ENCODE results near the gene SFXN5. TPM values are rescaled to one million over a fixed set of nuclear protein-coding genes. Genes with fewer than 3 reads are reported as not detected.

SFXN5 gene
- total RNA-seq, 1 experiment from 2014 or later: 11.3 TPM

DNA sequence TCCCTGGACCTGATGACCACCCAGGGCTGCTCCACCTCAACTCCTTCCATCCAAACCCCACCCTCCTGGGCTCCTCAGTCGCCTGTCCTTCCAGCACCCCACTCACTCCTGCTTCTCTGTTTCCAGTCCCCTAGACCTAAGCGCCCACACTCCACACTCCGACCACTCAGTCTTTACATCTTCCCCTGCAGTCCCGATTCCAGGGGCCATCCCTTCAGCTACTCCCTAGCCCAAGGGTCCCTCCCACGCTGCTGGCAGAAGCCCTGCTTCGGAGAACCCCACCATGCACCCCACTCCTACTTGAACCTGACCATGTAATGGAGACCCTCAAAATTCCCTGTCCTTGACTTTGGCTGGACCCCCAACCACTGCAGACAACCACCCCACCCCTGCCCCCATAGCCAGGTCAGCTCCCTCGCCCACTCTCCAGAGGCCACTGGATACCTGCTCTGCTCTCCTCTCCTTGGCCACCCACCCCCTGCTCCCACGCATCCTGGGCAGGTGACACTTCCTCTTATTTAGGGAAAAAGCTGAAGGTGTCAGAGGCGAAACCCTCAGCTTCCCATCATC, 126.0 kb downstream of the SFXN5 start:
- CTCF ChIA-PET: no interaction called here

DNA sequence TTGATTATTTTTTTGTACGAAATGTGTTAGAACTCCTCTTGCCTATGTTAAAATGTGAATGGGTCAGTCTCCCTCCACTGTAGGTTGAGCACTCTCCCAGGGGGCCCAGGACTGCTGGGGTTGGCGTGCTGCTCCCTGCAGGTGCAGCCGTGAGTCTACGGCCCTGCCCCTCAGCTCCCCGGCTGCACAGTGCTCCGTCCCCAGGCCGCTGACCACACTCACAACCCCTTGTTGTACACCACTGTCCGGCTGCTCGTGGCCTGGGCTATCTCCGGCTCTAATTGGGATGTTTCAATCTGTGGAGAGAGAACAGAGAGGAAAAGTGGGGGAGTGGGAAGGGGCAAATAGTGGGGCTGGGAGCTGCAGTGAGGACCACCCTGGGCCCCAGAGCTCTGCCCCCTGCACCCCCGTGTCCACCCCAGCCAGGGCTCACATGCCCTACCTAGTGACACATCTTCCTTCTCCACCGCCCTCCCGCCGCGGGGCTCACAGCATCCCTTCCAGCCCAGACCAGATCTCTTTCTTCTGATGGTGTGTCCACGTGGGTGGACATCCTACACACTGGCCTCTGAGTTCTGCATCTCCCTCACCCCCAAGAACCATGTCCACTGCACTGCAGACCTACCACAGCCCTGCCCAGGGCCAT, 126.6 kb downstream of the SFXN5 start:
- DNase-seq: no peak
- TF ChIP-seq, protein P1, sequence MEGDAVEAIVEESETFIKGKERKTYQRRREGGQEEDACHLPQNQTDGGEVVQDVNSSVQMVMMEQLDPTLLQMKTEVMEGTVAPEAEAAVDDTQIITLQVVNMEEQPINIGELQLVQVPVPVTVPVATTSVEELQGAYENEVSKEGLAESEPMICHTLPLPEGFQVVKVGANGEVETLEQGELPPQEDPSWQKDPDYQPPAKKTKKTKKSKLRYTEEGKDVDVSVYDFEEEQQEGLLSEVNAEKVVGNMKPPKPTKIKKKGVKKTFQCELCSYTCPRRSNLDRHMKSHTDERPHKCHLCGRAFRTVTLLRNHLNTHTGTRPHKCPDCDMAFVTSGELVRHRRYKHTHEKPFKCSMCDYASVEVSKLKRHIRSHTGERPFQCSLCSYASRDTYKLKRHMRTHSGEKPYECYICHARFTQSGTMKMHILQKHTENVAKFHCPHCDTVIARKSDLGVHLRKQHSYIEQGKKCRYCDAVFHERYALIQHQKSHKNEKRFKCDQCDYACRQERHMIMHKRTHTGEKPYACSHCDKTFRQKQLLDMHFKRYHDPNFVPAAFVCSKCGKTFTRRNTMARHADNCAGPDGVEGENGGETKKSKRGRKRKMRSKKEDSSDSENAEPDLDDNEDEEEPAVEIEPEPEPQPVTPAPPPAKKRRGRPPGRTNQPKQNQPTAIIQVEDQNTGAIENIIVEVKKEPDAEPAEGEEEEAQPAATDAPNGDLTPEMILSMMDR (IDR thresholded peaks at IDR 0.05; ENCODE audit: unreplicated experiment): no peak
- no peaks in the 10 kb centered on the region for H3K9me3 Mint-ChIP-seq (ENCODE audit: low read depth, unreplicated experiment)
- H3K4me3 Mint-ChIP-seq (ENCODE audit: low read depth, unreplicated experiment): no peak overlapping the region
- H3K4me1 Mint-ChIP-seq (ENCODE audit: low read depth, unreplicated experiment): no peaks in the 10 kb centered on the region
- intact Hi-C loops (cut with micrococcal nuclease; ENCODE audit: unreplicated experiment): no loop called here
- no peaks in the 10 kb centered on the region for H3K27me3 Mint-ChIP-seq (ENCODE audit: unreplicated experiment)
- H3K27ac Mint-ChIP-seq (ENCODE audit: unreplicated experiment): no peak overlapping the region
- BruUV-seq (replicated peaks): no TSS peak
- CTCF ChIA-PET: interaction anchor here (0.6 kb wide), 1 partner anchor 37 kb away, joined by 3 read pairs; no protein-coding TSS in a partner anchor
- H3K36me3 Mint-ChIP-seq (ENCODE audit: insufficient read depth, unreplicated experiment): no peaks in the 10 kb centered on the region

More for the DNA sequence above, 126.0 kb downstream of the SFXN5 start:
- H3K9me3 Mint-ChIP-seq (ENCODE audit: low read depth, unreplicated experiment): no peaks in the 10 kb centered on the region
- no peak overlapping the region for H3K4me3 Mint-ChIP-seq (ENCODE audit: low read depth, unreplicated experiment)
- no peak overlapping the region for H3K27ac Mint-ChIP-seq (ENCODE audit: unreplicated experiment)
- no peak for DNase-seq
- intact Hi-C loops (cut with micrococcal nuclease; ENCODE audit: unreplicated experiment): no loop called here
- BruUV-seq (replicated peaks): no TSS peak
- H3K27me3 Mint-ChIP-seq (ENCODE audit: unreplicated experiment): no peaks in the 10 kb centered on the region
- H3K4me1 Mint-ChIP-seq (ENCODE audit: low read depth, unreplicated experiment): no peaks in the 10 kb centered on the region
- no peaks in the 10 kb centered on the region for H3K36me3 Mint-ChIP-seq (ENCODE audit: insufficient read depth, unreplicated experiment)
- TF ChIP-seq, protein P1 (IDR thresholded peaks at IDR 0.05; ENCODE audit: unreplicated experiment): no peak

DNA sequence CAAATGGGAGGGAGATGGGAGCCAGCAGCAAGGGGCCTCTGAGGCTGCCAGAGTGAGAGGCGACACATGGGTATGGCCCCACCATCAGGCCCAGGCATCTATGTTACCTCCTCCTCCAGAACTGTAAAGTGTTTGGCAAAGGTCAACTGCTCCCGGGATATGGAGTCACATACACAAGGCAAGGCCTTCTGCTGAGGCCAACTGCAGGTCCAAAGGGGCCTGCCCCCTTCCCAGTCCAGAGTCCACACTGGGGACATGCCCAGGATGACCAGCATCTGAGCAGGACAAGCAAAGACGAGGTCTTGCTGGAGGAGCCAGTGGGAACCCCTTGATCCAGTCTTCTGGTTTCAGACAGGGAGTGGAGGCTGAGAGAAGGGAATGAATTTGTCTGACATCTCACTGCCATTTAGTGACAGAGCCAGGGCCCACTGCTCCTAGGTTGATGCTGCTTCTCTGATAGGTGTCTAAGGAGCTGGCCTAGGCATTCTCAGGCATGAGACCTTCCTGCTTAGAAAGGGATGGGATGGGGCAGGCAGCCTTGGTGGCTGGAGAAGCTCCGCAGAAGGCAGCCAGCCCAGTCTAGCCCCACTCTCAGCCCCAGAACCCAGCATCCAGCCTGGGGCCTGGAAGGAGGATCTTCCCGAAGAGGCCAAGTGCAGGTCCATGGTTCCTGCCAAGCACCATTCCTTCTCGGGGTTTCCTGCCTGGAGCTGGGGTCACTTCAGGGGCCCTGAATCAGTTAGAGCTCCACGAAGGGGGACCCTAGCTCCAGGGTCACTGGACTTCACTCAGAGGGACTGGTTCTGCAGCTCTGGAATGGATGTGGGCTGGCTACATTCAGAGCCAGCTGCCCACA, 127.7 kb downstream of the SFXN5 start:
- H3K4me3 Mint-ChIP-seq (ENCODE audit: low read depth, unreplicated experiment): no peak overlapping the region
- BruUV-seq (replicated peaks): no TSS peak
- H3K36me3 Mint-ChIP-seq (ENCODE audit: insufficient read depth, unreplicated experiment): no peaks in the 10 kb centered on the region
- CTCF ChIA-PET: no interaction called here
- H3K27me3 Mint-ChIP-seq (ENCODE audit: unreplicated experiment): peaks cover 2% of the 10 kb centered on the region
- H3K4me1 Mint-ChIP-seq (ENCODE audit: low read depth, unreplicated experiment): no peaks in the 10 kb centered on the region
- H3K9me3 Mint-ChIP-seq (ENCODE audit: low read depth, unreplicated experiment): no peaks in the 10 kb centered on the region
- DNase-seq: no peak
- H3K27ac Mint-ChIP-seq (ENCODE audit: unreplicated experiment): no peak overlapping the region
- TF ChIP-seq, protein P1 (IDR thresholded peaks at IDR 0.05; ENCODE audit: unreplicated experiment): no peak
- intact Hi-C loops (cut with micrococcal nuclease; ENCODE audit: unreplicated experiment): no loop called here

DNA sequence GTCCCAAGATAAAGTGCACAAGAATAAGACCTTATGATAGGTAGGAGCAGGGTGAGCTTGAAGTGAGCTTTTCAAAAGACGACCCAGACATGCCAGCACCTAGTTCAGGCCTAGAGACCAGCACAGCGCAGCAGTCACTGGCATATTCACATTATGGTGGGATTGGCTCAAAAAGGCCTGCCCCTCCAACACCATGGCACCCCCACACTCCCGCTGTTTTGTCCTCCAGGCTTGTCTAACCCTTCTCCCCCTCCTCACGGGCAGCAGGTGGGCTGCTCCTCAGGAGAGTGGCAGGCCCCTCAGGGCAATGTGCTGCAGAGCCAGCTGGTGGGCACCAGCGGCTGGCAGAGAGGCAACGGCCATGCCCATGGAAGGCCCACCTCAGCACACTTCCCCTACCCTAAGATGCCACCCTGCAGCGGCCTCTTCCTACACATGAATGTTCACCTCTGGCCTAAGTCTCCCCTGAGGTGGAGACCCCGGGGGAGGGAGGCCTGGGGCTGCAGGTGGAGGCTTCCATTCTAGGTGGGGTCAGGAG, 128.6 kb downstream of the SFXN5 start:
- no peak for DNase-seq
- peaks cover 10% of the 10 kb centered on the region for H3K27me3 Mint-ChIP-seq (ENCODE audit: unreplicated experiment)
- H3K4me3 Mint-ChIP-seq (ENCODE audit: low read depth, unreplicated experiment): no peak overlapping the region
- peaks cover 2% of the 10 kb centered on the region for H3K36me3 Mint-ChIP-seq (ENCODE audit: insufficient read depth, unreplicated experiment)
- no peaks in the 10 kb centered on the region for H3K9me3 Mint-ChIP-seq (ENCODE audit: low read depth, unreplicated experiment)
- H3K4me1 Mint-ChIP-seq (ENCODE audit: low read depth, unreplicated experiment): no peaks in the 10 kb centered on the region
- CTCF ChIA-PET: no interaction called here
- intact Hi-C loops (cut with micrococcal nuclease; ENCODE audit: unreplicated experiment): no loop called here
- no TSS peak for BruUV-seq (replicated peaks)
- TF ChIP-seq, protein P1 (IDR thresholded peaks at IDR 0.05; ENCODE audit: unreplicated experiment): no peak
- no peak overlapping the region for H3K27ac Mint-ChIP-seq (ENCODE audit: unreplicated experiment)
